ENCODE measurements around the gene UBE2L3. TPM values are rescaled to one million over a fixed set of nuclear protein-coding genes. Genes with fewer than 3 reads are reported as not detected.

Gene UBE2L3
- total and polyA plus RNA-seq, 2 of the 8 experiments (the other 6 are each of a cell fraction or from before 2014, with no cell fraction given), result 63.5 to 90.0 TPM

DNA sequence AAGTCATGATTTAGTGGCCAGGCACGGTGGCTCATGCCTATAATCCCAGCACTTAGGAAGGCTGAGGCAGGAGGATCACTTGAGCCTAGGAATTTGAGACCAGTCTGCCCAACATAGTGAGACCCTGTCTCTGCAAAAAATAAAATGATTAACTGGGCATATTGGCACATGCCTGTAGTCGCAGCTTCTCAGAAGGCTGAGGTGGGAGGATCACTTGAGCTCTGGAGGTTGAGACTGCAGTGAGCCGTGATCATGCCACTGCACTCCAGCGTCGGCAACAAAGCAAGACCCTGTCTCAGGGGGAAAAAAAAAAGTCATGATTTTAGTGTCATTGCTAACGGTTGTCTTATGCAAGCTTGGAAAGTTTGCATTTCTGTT is 11.9 kb downstream of the UBE2L3 start:
- H3K23ac ChIP-seq (ENCODE audit: insufficient read length), result no peak overlapping the region
- no peak overlapping the region for H3K4me2 ChIP-seq (ENCODE audit: insufficient read depth in 1 of 2, low read depth in 2 of 2, low read length in 2 of 2)
- FAIRE-seq (no peak), DNase-seq (ENCODE audit: low read depth in 1 of 2, low spot score in 2 of 2) (no peak)
- H3K18ac ChIP-seq (ENCODE audit: extremely low read depth, low read length), result no peak overlapping the region
- H4K8ac ChIP-seq (ENCODE audit: extremely low read depth, insufficient read depth, low read length), result no peak overlapping the region
- H3K36me3 ChIP-seq (ENCODE audit: control insufficient read depth in 2 of 4, insufficient read depth in 4 of 4, low read length in 3 of 4), result peaks cover 0 to 4% (median 0%) of the 10 kb centered on the region in 4 experiments; a peak in 2 of 8 replicates
- H3K9ac ChIP-seq (replicated peaks in 1 of 4; ENCODE audit: extremely low read depth in 1 of 4, low read depth in 3 of 4, low read length in 3 of 4), result no peak overlapping the region
- H3K27ac ChIP-seq (ENCODE audit: low read depth, low read length), result no peak overlapping the region
- H2BK20ac ChIP-seq (ENCODE audit: low read length), result no peak overlapping the region
- no peak overlapping the region for H4K91ac ChIP-seq (replicated peaks; ENCODE audit: insufficient read length, low read length)
- H2AFZ ChIP-seq (ENCODE audit: low read length), result no peak overlapping the region
- TF ChIP-seq GABPA (IDR thresholded peaks at IDR 0.05; ENCODE audit: borderline replicate concordance, insufficient read depth, low read length) (no peak), SIRT6 (IDR thresholded peaks at IDR 0.05; ENCODE audit: low read length) (no peak), EGR1 (IDR thresholded peaks at IDR 0.05; ENCODE audit: borderline replicate concordance, low read depth, low read length) (no peak), RAD21 (IDR thresholded peaks at IDR 0.05 in 1 of 2, conservative IDR thresholded peaks at IDR 0.05 in 1 of 2; ENCODE audit: low read depth in 2 of 2, low read length in 2 of 2) (no peak), CEBPB (IDR thresholded peaks at IDR 0.05; ENCODE audit: low read depth, low read length) (no peak), KDM5A (IDR thresholded peaks at IDR 0.05; ENCODE audit: low read length) (no peak), EZH2 (IDR thresholded peaks at IDR 0.05; ENCODE audit: low read depth, low read length, severe bottlenecking) (no peak), SIN3A (conservative IDR thresholded peaks at IDR 0.05 in 1 of 2, IDR thresholded peaks at IDR 0.05 in 1 of 2; ENCODE audit: low read depth in 1 of 2, low read length in 2 of 2) (no peak), KDM4A (IDR thresholded peaks at IDR 0.05; ENCODE audit: low read depth, low read length, severe bottlenecking) (no peak), CTBP2 (IDR thresholded peaks at IDR 0.05; ENCODE audit: borderline replicate concordance, insufficient read depth, insufficient read length, low read length) (no peak), POU5F1 (IDR thresholded peaks at IDR 0.05; ENCODE audit: low read depth, low read length) (no peak), TAF7 (optimal IDR thresholded peaks at IDR 0.05; ENCODE audit: borderline replicate concordance, low read depth, low read length) (no peak)
- TF ChIP-seq, protein P1, sequence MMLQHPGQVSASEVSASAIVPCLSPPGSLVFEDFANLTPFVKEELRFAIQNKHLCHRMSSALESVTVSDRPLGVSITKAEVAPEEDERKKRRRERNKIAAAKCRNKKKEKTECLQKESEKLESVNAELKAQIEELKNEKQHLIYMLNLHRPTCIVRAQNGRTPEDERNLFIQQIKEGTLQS (IDR thresholded peaks at IDR 0.05; ENCODE audit: insufficient read depth, low read depth, low read length), result no peak
- no peak overlapping the region for H3K4ac ChIP-seq (replicated peaks; ENCODE audit: insufficient read length, low read depth, low read length)
- H3K4me1 ChIP-seq (replicated peaks in 1 of 4; ENCODE audit: control insufficient read depth in 3 of 4, insufficient read depth in 4 of 4, low read length in 3 of 4), result no peaks in the 10 kb centered on the region
- no peaks in the 10 kb centered on the region for H3K27me3 ChIP-seq (replicated peaks in 1 of 4; ENCODE audit: control insufficient read depth in 3 of 4, extremely low read depth in 1 of 4, insufficient read depth in 3 of 4, low read length in 3 of 4)
- peaks cover 29% of the 10 kb centered on the region in 2 experiments for H4K20me1 ChIP-seq (replicated peaks in 1 of 2; ENCODE audit: control insufficient read depth in 1 of 2, insufficient read depth in 2 of 2, low read length in 2 of 2)
- no peak overlapping the region for H2BK120ac ChIP-seq (replicated peaks; ENCODE audit: low read depth, low read length)
- no peak overlapping the region for H3K4me3 ChIP-seq (ENCODE audit: extremely low read depth in 1 of 4, insufficient read depth in 2 of 4, low read depth in 3 of 4, low read length in 4 of 4)
- POLR2A ChIA-PET (ENCODE audit: partially characterized antibody), result interaction anchor here (0.7 to 1.3 kb wide), 3 partner anchors 11 to 45 kb away, joined by 3 to 5 read pairs (median 5); no protein-coding TSS in a partner anchor
- H3K23me2 ChIP-seq (ENCODE audit: low read depth, low read length), result no peaks in the 10 kb centered on the region
- no peak overlapping the region for H3K14ac ChIP-seq (ENCODE audit: insufficient read length)
- no peak overlapping the region for H2BK15ac ChIP-seq (ENCODE audit: low read length)
- CTCF ChIA-PET (ENCODE audit: partially characterized antibody), result interaction anchor here (0.7 to 2.2 kb wide), 5 partner anchors 8 to 93 kb away, joined by 3 to 15 read pairs (median 6); no protein-coding TSS in a partner anchor
- WGBS, 2 experiments (ENCODE audit: extremely low coverage in 1 of 2, insufficient coverage in 1 of 2, insufficient read length in 1 of 2, insufficient replicate concordance in 2 of 2, low coverage in 1 of 2, low lambda C conversion rate in 2 of 2, missing lambda C conversion rate in 1 of 2), result 86% methylated on average over 6 of the region's 6 CpGs; no CpG with 5 or more reads in 1 of the 2 experiments
- no peak overlapping the region for H2BK12ac ChIP-seq (ENCODE audit: low read depth, low read length)
- H3K9me3 ChIP-seq (ENCODE audit: insufficient read depth in 2 of 2, low read depth in 1 of 2, low read length in 1 of 2), result no peaks in the 10 kb centered on the region
- H2AK5ac ChIP-seq (ENCODE audit: low read depth, low read length), result no peak overlapping the region
- H3K79me1 ChIP-seq (ENCODE audit: low read depth, low read length), result peaks cover 7% of the 10 kb centered on the region
- no peak overlapping the region for H3K56ac ChIP-seq (replicated peaks; ENCODE audit: insufficient read length, low read depth, low read length)
- H2BK5ac ChIP-seq (ENCODE audit: low read depth, low read length), result no peak overlapping the region
- H3K79me2 ChIP-seq (ENCODE audit: control insufficient read depth in 1 of 2, insufficient read depth in 2 of 2, low read length in 2 of 2), result peaks cover 43 to 96% of the 10 kb centered on the region in 2 experiments
- H4K5ac ChIP-seq (ENCODE audit: insufficient read length, low read depth, low read length), result no peak overlapping the region
